Uterus (tissue), 2 donors: ENCODE measurements around the gene CREB3L2.

Experiments used
- POLR2A ChIP-seq, 2 donors: fragments of 450-650 bp; IDR thresholded peaks; one replicate each; pipeline ENCODE4 v1.6.1; 2016; ENCODE audit warnings: antibody characterized with exemption in 2 of 2, mild to moderate bottlenecking in 1 of 2, moderate library complexity in 1 of 2
- TF ChIP-seq, protein P1 (sequence below), 4 experiments: fragments of 200-600 bp in 2 of 4; fragments of 450-650 bp in 2 of 4; sonication (generic) in 2 of 4; IDR thresholded peaks; one replicate each; pipeline ENCODE4 v1.5.1; 2016 to 2019; ENCODE audit warnings: antibody characterized with exemption in 4 of 4, mild to moderate bottlenecking in 2 of 4, moderate library complexity in 1 of 4

DNA sequence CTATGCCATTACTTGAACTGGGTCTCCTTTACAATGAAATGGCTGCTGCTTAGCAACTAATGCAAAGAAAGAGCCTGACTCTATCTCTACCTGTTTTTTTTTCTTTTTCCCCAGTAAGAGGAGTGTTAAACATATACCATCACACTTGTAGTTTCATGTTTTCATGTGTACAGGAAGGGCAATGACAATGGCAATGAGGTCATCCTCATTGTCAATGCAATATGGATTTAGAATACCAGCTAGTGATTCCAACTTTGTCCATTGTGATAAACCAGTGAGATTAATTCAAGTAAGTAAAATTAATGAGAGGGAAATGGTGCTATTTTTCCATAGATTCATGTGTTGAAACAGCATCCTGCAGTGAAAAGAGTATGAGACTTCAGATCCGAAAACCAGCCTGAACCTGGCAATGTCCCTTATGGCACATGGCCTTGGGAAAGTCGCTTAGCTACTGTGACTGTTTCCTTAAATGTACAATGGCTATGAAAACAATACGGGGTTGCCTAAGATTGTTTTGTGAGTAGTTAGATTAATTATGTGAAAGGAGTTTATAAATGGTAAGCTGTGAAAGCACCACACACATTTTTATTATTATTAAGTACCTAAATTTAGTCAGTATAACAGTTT lies 166.3 kb downstream of the CREB3L2 start:
- TF ChIP-seq, protein P1, sequence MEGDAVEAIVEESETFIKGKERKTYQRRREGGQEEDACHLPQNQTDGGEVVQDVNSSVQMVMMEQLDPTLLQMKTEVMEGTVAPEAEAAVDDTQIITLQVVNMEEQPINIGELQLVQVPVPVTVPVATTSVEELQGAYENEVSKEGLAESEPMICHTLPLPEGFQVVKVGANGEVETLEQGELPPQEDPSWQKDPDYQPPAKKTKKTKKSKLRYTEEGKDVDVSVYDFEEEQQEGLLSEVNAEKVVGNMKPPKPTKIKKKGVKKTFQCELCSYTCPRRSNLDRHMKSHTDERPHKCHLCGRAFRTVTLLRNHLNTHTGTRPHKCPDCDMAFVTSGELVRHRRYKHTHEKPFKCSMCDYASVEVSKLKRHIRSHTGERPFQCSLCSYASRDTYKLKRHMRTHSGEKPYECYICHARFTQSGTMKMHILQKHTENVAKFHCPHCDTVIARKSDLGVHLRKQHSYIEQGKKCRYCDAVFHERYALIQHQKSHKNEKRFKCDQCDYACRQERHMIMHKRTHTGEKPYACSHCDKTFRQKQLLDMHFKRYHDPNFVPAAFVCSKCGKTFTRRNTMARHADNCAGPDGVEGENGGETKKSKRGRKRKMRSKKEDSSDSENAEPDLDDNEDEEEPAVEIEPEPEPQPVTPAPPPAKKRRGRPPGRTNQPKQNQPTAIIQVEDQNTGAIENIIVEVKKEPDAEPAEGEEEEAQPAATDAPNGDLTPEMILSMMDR (IDR thresholded peaks at IDR 0.05): no peak
- no peak for TF ChIP-seq POLR2A (IDR thresholded peaks at IDR 0.05)
